Activated CD4-positive, CD25-positive, alpha-beta regulatory T cell treated with anti-CD3 and anti-CD28 coated beads, Interleukin-2, amount 50 U/mL, for 72 hours (primary cell): ENCODE measurements around the gene CLSTN2.

Source experiments
- DNase-seq: peaks from one replicate; pipeline ENCODE4 v3.0.0; 2021

The CLSTN2 gene

DNA sequence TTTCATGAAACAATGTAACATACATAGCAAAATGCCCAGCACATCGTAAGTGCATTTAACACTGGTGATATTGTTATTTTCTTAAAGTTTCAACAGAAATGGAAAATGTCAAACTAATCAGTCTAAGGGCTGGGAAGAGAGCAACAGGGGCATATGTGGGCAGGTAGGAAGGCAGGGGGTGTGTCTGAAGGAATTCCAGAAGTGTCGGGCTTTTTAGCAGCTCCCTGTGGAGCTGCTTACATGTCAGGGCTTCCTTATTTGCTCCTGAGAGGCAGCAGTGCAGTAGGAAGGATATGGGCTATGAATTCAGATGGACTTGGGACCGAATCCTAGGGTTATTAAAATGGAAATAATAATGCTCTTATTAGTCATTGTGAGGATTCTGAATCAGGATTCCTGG lies 311.6 kb downstream of the CLSTN2 start:
- DNase-seq: no peak

- DNase-seq: no peak
These were observed 312.8 kb downstream of the CLSTN2 start for GRCh38 chr3:140247775-140248174.

DNA sequence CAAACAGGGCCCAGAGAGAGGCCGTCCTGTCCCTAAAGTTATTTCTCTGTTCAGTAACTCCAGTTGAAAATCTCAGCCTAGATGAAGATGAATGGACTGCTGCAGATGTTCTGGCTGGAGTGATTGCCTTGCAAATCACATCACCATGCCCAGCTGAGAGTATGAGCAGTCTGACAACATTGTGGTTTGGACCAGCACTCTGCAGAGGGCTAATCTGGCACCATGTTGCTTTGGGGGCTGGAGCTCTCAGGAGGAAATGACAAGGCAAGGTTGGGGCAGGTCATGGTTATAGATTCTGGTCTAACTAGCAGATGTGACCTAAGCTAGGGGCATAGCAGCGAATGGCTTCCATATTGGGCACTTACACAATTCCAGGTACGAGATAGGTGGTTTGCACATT lies 314.2 kb downstream of the CLSTN2 start:
- DNase-seq: no peak

DNA sequence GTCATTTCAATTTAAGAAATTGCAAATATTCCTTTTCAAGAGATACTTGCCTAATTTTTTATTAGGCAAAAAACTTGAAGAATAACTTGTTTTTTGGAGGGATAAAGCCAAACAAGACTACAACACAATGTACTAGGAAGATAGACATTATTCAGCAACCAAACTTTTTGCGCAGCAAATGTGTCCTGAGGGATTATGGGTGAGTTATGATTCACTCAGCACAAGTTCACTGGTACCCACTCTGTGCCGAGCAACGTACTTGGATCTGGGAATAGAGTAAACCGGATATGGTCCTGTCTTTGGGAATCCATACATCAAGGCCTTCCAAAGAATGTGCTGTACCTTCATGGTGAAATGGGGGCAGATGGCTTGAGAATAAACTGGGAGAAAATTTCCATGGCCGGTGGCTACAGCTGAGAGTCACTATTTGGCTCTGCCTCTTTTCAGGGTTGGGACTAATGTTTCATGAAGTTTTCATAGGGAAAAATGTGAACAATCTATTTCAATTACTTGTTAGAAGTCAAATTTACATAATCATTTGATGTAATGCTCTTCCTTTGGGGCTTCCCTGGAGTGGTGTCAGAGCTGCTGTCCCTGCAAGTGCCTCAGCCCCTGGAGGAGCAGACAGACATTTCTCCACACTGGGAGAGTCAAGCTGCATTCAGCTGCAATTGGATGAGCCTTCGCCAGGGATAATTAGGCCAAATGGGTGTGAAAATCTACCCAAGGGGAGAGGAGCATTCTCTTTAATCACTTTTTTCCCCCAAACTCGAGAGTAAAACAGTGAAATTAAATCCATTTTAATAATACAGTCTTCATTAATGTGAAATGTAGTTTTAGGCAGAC lies 315.2 kb downstream of the CLSTN2 start:
- DNase-seq: no peak

- DNase-seq: no peak
These were observed 316.0 kb downstream of the CLSTN2 start for GRCh38 chr3:140250945-140251344.

- no peak for DNase-seq
These were observed 316.7 kb downstream of the CLSTN2 start for GRCh38 chr3:140251678-140252077.

GRCh38 chr3:140252812-140253656 lies 318.0 kb downstream of the CLSTN2 start:
- DNase-seq: no peak

DNA sequence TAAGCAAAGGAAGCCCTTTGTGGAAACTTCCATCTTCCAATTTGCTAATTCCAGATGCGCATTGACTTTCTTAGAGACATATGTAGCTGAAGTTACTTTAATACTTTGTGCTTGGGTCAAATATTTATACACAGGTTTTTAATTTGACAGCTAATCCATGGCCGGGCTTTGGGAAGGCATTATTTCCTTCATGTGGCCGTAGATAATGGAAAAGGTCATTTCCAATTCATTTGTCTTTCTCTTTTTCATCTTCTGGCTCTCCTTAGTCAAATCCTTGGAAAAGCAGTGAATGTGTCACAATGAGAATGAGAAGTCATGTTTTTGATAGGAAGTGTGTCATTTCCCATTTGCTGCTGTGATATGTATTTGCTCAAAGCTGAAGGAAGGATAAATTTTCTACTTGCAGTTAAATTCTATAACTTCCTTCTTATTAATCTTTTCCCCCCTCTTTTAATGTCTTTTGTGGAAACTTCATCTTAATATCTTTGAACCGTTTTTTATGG lies 323.3 kb downstream of the CLSTN2 start:
- DNase-seq: no peak

GRCh38 chr3:140265302-140265701 lies 330.3 kb downstream of the CLSTN2 start:
- DNase-seq: no peak

DNA sequence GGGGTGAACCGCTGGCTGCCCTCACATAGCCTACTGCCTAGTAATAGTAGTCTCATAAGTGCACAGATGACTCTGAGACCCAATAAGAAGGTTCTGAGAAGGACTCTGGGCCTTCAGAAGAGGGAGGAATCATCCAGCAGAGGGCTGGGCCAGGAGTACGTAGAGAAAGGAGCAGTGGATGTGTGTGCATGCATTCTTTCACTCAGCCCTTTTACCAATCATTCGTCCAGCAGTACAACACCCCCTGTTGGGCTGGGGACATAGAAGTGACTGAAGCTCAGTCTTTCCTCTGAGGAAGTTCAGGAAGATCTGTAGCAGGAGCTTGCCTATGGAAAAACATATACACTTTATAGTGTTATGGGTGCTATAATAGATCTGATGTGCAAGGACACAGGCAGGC lies 333.1 kb downstream of the CLSTN2 start:
- no peak for DNase-seq

- DNase-seq: no peak
These were observed 333.6 kb downstream of the CLSTN2 start for GRCh38 chr3:140268610-140269009.

GRCh38 chr3:140270329-140270728 lies 335.3 kb downstream of the CLSTN2 start:
- no peak for DNase-seq

DNA sequence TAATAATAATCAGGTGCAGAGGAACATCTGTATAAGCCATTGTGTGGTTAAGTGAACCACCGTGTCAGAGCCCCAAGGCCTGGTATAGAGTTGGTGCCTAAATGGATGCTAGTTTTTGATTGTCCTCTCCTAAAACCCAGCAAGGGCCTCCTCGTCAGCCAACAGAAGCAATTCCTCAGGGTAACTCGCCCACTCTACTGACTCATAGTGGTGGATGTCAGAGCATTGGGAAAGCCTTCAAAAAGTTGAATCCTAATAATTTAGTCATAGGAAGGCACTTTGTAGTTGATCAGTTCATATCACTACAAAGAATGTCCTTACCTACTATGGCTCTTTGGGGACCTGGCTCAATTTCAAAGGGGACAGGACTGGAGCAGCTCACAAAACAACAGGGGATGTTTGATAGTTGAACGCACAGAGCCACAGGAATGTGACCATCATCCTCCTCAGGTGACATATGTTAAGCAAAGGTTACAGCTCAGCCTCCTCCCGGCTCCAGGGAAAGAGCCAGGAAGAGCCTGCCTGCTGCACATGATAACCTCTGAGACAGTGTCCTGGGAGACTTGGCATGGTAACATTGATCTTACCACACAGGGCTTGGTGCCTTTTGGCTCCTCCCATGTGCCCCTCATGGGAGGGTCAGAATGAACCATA lies 338.7 kb downstream of the CLSTN2 start:
- no peak for DNase-seq

DNA sequence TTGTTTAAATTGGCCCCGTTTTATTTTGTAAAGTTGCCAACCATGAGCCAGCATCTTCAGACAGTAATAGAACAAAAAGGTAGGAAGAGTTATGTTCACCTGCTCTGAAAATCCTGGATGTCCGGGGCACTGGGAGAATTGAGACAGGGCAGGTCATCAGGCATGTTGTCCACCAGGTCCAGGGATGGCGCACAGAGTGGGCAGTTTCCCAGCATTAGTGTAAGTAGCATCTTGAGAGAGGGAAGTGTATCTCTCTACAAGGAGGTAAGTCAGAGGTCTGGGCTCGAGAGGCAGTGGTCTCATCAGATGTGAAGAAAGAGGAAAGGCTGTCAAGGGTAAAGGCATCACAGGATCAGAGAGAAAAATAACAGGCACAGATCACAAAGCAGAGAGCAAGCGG lies 339.4 kb downstream of the CLSTN2 start:
- DNase-seq: no peak

DNA sequence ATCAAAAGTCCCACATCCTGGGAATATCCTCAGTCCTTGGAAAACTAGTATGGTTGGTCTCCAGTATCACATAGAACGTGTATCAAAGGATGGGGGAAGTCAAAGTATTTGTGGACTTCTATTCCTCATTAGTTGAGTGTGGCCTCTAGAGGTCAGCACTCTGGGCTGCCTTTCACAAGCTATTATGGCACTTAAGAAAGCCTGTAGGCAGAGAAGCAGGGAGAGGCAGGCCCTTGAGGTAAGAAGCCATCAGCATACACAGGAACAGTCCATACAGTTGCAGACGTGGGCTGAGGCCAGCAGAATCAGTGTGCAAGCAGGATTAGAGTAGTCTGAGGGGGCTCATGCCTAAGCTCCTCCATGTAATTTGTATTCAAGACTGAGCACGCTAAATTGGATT lies 341.7 kb downstream of the CLSTN2 start:
- DNase-seq: no peak

DNA sequence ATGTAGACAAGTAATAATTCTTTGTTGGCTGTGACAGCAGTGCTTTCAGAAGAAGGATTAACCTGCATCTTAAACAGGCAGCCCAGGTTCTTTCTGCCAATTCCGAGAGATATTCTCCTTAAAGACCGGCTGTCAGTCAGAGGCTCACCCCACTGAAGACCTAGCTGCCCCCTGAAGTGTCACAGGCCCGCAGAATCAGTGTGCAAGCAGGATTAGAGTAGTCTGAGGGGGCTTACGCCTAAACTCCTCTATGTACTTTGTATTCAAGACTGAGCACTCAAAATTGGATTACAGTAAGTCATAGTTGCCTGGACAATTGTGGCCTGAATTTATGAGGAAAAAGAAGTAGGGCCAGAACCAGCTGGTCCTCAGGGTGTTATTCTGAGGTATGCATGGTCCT lies 342.9 kb downstream of the CLSTN2 start:
- DNase-seq: no peak

DNA sequence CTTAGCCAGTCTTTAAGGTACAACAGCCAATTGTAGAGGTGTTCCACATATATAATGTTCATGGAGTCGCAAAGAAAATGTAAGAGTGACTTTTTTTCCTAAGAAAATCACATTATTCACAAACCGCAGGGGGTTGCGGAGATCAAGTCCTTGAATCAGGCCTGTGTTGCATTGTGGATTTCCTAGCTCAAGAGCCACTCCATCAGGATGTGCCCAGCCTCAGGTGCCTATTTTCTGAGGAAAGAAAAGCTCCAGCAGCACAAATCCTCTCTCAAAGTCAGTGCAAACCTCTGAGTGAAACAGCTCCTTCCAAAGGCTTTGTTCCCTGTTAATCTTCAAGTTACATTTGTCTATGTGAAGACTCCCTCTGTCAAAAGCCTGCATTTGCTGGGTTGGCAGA lies 349.4 kb downstream of the CLSTN2 start:
- DNase-seq: no peak

DNA sequence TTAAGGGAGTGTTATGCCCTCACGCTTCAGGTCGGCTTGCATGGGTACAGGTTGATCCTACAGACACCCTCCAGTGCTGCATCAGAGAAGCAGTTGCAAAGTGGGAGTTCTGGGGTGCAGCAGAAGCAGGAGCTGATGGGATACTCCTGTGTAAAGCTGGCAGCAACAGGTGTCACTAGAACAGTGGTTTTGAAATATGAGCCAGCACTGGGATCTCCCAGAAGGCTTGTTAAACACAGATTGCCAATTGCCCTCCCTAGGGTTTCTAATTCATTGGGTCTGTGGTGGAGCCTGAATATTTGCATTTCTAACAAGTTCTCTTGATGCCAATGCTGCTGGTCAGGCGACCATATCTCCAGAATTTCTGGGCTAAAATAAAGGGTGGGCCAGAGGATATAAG lies 350.4 kb downstream of the CLSTN2 start:
- DNase-seq: no peak

GRCh38 chr3:140288595-140288994 lies 353.6 kb downstream of the CLSTN2 start:
- no peak for DNase-seq

DNA sequence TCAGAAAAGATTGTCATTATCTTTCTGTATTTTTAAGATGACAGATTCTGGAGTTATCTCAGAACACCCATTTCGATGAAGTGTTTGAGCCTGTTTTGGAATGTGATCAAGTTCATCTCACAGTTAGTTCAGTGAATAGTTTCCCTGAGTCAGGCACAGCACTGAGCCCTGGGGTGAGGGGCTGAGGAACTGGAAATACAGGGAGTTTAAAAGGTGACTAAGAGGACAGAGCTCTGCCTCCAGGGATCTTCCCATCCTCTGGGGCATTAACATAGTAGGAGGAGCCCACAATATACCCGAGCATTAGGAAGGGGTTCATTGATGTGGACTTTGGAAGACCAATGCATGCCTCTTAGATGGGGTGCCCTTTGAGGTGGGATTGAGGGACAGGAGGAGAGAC lies 355.1 kb downstream of the CLSTN2 start:
- DNase-seq: no peak

- DNase-seq: no peak
These were observed 357.2 kb downstream of the CLSTN2 start for GRCh38 chr3:140292170-140292569.

DNA sequence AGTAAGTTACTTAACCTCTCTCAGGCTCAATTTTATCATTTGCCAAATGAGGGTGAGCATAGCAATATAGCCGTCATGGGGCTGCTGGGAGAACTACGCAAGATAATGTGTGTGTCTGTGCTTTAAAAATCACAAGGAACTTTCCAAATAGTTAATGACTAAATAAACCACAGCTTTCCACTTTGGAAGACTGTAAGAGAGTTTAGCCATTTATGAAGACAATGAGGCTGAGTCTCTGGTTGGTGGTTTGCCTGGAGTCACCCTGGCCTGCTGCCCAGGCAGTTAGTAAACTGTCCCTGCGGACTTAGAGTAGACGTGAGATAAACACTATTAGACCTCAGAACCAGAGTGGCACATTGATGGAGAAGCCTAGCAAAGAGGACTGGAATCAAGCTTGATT lies 357.7 kb downstream of the CLSTN2 start:
- DNase-seq: no peak

GRCh38 chr3:140294058-140294457 lies 359.1 kb downstream of the CLSTN2 start:
- DNase-seq: no peak
